Activated naive CD4-positive, alpha-beta T cell treated with anti-CD3 and anti-CD28 coated beads, Interleukin-2, amount 50 U/mL, for 24 hours (primary cell): ENCODE measurements around the gene RAB44.

ENCODE experiments used
- H3K27ac Mint-ChIP-seq: one replicate; pipeline ENCODE4 v1.8.0; 2021; ENCODE audit warnings: mild to moderate bottlenecking, mixed read lengths
- H3K27me3 Mint-ChIP-seq: one replicate; pipeline ENCODE4 v1.8.0; 2021; ENCODE audit warnings: mixed read lengths
- H3K36me3 Mint-ChIP-seq: one replicate; pipeline ENCODE4 v1.8.0; 2021; ENCODE audit warnings: mixed read lengths
- H3K4me1 Mint-ChIP-seq: one replicate; pipeline ENCODE4 v1.8.0; 2021; ENCODE audit warnings: mixed read lengths
- H3K4me3 Mint-ChIP-seq: one replicate; pipeline ENCODE4 v1.8.0; 2021; ENCODE audit warnings: mild to moderate bottlenecking, mixed read lengths
- H3K9me3 Mint-ChIP-seq: one replicate; pipeline ENCODE4 v1.8.0; 2021; ENCODE audit warnings: mixed read lengths

The RAB44 gene

GRCh38 chr6:36739947-36740817 lies 42.6 kb downstream of the RAB44 start:
- no peaks in the 10 kb centered on the region for H3K27me3 Mint-ChIP-seq
- no peak overlapping the region for H3K27ac Mint-ChIP-seq
- no peaks in the 10 kb centered on the region for H3K9me3 Mint-ChIP-seq
- peaks cover under 1% of the 10 kb centered on the region for H3K4me1 Mint-ChIP-seq
- H3K36me3 Mint-ChIP-seq, result no peaks in the 10 kb centered on the region
- no peak overlapping the region for H3K4me3 Mint-ChIP-seq

- H3K9me3 Mint-ChIP-seq, result no peaks in the 10 kb centered on the region
- H3K4me1 Mint-ChIP-seq, result no peaks in the 10 kb centered on the region
- no peak overlapping the region for H3K4me3 Mint-ChIP-seq
- H3K36me3 Mint-ChIP-seq, result no peaks in the 10 kb centered on the region
- no peak overlapping the region for H3K27ac Mint-ChIP-seq
- H3K27me3 Mint-ChIP-seq, result no peaks in the 10 kb centered on the region
Measured at GRCh38 chr6:36740818-36741179, 43.2 kb downstream of the RAB44 start.

DNA sequence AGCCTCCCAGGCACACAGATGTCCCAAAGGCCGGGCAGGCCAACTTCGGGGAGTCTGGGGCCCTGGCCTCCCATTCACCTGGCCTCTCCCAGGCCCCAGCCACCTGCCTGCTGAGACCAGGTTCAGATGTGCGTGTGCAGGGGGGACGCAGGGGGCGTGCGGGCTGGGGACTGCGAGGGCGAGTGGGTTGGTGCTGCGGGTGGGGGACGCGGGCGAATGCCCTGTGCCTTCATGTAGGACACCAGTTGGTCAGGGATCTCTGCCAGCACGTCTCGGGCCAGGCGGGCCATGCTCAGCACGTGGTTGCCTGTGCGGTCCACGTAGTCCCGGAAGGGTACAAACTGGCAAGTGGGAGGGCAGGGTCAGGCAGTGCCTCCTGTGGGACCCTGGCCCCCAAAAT lies 44.5 kb downstream of the RAB44 start:
- Mint-ChIP-seq H3K4me1 (no peaks in the 10 kb centered on the region), H3K36me3 (no peaks in the 10 kb centered on the region), H3K27ac (no peak overlapping the region), H3K27me3 (no peaks in the 10 kb centered on the region), H3K4me3 (no peak overlapping the region), H3K9me3 (no peaks in the 10 kb centered on the region)

DNA sequence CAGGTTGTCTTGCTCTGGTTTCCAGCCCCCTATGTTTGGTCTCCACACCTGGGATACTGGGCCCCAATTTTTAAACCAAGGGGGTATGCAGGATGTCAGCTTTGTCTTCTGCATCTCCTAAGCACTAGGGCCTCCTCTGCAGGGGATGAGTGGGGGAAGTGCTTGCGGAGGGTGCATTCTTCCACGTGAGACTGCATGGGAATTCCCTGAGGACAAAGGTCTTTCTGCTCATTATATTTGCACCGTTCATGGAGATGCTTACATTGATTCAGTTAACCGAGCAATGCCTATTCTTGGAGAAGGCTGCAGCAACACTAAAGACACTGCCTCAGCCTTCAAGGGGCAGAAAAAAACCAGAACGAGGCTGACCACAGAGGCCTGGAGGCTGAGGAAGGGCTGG lies 45.4 kb downstream of the RAB44 start:
- Mint-ChIP-seq H3K36me3 (no peaks in the 10 kb centered on the region), H3K4me1 (no peaks in the 10 kb centered on the region), H3K27ac (no peak overlapping the region), H3K9me3 (no peaks in the 10 kb centered on the region), H3K4me3 (no peak overlapping the region), H3K27me3 (no peaks in the 10 kb centered on the region)

DNA sequence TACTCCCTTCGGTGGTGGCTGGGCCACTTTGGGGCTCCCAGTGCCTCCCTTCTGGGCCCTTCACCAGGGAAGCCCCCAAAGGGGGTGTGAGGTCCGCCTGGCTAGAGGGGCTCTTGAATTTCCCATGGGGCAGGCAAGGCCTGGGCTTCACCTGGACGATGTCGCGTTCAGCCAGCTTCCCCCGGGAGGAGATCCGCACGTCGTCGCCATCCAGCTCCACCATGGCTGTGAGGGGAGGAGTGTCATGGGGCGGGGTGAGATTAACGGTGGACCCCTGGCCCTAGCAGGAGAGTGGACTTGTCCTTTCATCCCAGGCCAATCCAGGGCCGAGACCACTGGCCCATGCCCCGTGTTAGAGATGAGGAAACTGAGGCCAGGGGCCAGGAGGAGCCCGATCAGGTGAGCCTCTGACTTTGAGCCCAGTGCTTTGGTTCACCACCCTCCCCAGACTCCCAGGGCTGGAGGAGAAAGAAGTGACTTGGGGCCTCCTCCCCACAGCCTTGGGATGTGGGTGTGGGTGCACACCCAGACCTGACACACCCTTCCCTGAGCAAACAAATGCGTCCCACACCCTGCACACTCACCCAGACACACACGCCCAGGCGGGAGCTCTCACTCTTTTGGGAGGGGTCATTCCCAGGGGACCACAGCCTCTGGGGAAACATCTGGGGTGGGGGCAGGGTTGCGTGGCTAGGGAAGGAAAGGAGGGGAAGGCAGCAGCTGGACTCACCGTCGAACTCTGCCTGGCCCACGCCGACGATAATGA lies 46.1 kb downstream of the RAB44 start:
- H3K4me1 Mint-ChIP-seq, result no peaks in the 10 kb centered on the region
- H3K4me3 Mint-ChIP-seq, result no peak overlapping the region

DNA sequence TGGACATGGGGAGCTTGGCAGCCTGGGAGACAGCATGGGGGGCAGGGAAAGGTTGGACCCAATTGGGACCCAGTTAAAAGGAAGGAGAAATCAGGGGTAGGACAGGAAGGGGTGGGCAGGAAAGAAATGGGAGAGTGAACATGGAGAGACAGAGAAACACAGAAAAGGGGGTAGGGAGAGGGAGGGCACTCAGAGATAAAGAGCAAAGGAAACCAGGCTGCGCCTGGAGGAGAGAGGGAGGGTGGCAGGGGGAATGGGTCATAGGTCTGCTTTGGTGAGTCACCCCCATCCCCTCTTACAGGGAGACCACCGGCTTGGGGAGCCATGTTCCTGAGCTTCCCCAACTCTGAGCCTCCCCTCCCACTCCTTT lies 46.7 kb downstream of the RAB44 start:
- Mint-ChIP-seq H3K27me3 (no peaks in the 10 kb centered on the region), H3K27ac (peak overlapping the region; percentile 59), H3K36me3 (no peaks in the 10 kb centered on the region), H3K4me1 (no peaks in the 10 kb centered on the region), H3K9me3 (no peaks in the 10 kb centered on the region), H3K4me3 (no peak overlapping the region)

More for the DNA sequence above, 46.1 kb downstream of the RAB44 start:
- Mint-ChIP-seq H3K9me3 (no peaks in the 10 kb centered on the region), H3K36me3 (no peaks in the 10 kb centered on the region), H3K27me3 (no peaks in the 10 kb centered on the region), H3K27ac (no peak overlapping the region)

GRCh38 chr6:36745283-36745682 lies 47.7 kb downstream of the RAB44 start:
- no peak overlapping the region for H3K4me3 Mint-ChIP-seq
- no peaks in the 10 kb centered on the region for H3K36me3 Mint-ChIP-seq
- H3K27ac Mint-ChIP-seq, result no peak overlapping the region
- H3K9me3 Mint-ChIP-seq, result no peaks in the 10 kb centered on the region
- H3K4me1 Mint-ChIP-seq, result no peaks in the 10 kb centered on the region
- no peaks in the 10 kb centered on the region for H3K27me3 Mint-ChIP-seq

- Mint-ChIP-seq H3K27ac (no peak overlapping the region), H3K9me3 (no peaks in the 10 kb centered on the region), H3K27me3 (no peaks in the 10 kb centered on the region), H3K36me3 (no peaks in the 10 kb centered on the region), H3K4me1 (no peaks in the 10 kb centered on the region), H3K4me3 (no peak overlapping the region)
Measured at GRCh38 chr6:36745836-36746235, 48.2 kb downstream of the RAB44 start.

GRCh38 chr6:36746251-36746650 lies 48.6 kb downstream of the RAB44 start:
- Mint-ChIP-seq H3K9me3 (no peaks in the 10 kb centered on the region), H3K4me1 (no peaks in the 10 kb centered on the region), H3K36me3 (no peaks in the 10 kb centered on the region), H3K27me3 (no peaks in the 10 kb centered on the region), H3K4me3 (no peak overlapping the region), H3K27ac (no peak overlapping the region)

GRCh38 chr6:36749829-36750489 lies 52.3 kb downstream of the RAB44 start:
- no peak overlapping the region for H3K27ac Mint-ChIP-seq
- no peaks in the 10 kb centered on the region for H3K36me3 Mint-ChIP-seq
- no peaks in the 10 kb centered on the region for H3K9me3 Mint-ChIP-seq
- H3K27me3 Mint-ChIP-seq, result no peaks in the 10 kb centered on the region
- H3K4me1 Mint-ChIP-seq, result peaks cover 16% of the 10 kb centered on the region
- no peak overlapping the region for H3K4me3 Mint-ChIP-seq

DNA sequence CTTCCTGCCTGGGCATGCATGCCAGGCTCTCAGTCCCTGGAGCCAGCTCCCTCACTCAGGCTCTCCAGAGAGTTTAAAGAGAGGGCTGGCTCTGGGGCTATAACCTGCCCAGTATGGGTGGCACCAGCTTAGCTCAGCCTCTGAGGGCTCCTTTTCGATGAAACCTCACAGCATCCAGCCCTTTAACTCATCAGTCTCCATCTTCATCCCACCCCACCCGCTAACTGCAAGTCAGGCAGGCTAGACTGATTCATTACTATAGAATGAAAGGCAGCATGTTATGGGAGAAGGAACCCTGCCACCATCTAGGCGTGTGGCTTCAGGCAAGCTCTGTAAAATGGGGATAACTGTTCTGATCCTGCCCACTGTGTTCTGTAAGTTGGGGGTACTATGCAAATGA lies 53.5 kb downstream of the RAB44 start:
- Mint-ChIP-seq H3K4me3 (no peak overlapping the region), H3K27me3 (no peaks in the 10 kb centered on the region), H3K36me3 (no peaks in the 10 kb centered on the region), H3K9me3 (no peaks in the 10 kb centered on the region), H3K27ac (no peak overlapping the region), H3K4me1 (peaks cover 27% of the 10 kb centered on the region)

GRCh38 chr6:36751833-36752186 lies 54.2 kb downstream of the RAB44 start:
- H3K4me1 Mint-ChIP-seq, result peaks cover 35% of the 10 kb centered on the region
- no peaks in the 10 kb centered on the region for H3K9me3 Mint-ChIP-seq
- H3K27ac Mint-ChIP-seq, result peak overlapping the region; percentile 36
- H3K4me3 Mint-ChIP-seq, result no peak overlapping the region
- no peaks in the 10 kb centered on the region for H3K27me3 Mint-ChIP-seq
- H3K36me3 Mint-ChIP-seq, result no peaks in the 10 kb centered on the region

DNA sequence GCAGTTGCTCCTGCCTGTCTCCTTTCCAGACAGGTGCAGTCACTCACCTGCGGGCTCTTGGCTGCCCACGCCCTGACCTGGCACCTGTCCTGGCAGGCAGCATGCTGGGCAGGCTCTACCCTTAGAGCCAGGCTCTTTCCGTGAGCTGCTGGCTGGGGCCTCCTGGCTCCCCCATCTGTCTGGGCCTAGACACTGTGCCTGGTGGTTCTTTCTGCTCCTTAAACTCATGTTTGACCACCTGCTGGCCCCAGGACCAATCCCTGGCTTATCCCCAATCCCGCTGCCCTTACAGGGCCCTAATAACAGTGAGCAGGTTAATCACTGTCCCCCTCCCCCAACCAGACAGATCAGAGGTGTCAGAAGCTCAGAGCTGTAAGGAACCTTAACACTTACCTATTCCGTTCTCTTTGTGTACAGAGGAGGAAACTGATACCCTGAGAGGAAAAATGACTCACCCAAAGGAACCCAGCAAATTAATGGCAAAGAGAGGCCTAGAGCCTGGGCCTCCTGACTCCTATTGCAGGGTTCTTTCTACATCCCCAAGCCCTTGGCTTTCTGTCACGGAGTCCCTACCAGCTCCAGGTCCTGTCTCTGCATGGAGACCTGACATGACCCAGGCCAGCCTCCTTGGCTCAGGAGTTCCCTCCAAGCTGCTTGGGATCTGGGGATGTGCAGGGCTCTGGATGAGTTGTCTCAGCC lies 54.7 kb downstream of the RAB44 start:
- peaks cover 40% of the 10 kb centered on the region for H3K4me1 Mint-ChIP-seq
- H3K4me3 Mint-ChIP-seq, result no peak overlapping the region
- H3K27ac Mint-ChIP-seq, result peak overlapping the region; percentile 89
- no peaks in the 10 kb centered on the region for H3K36me3 Mint-ChIP-seq
- H3K9me3 Mint-ChIP-seq, result no peaks in the 10 kb centered on the region
- no peaks in the 10 kb centered on the region for H3K27me3 Mint-ChIP-seq

GRCh38 chr6:36752886-36753506 lies 55.4 kb downstream of the RAB44 start:
- Mint-ChIP-seq H3K27ac (no peak overlapping the region), H3K27me3 (no peaks in the 10 kb centered on the region), H3K36me3 (no peaks in the 10 kb centered on the region), H3K4me1 (peaks cover 44% of the 10 kb centered on the region), H3K4me3 (no peak overlapping the region), H3K9me3 (no peaks in the 10 kb centered on the region)

DNA sequence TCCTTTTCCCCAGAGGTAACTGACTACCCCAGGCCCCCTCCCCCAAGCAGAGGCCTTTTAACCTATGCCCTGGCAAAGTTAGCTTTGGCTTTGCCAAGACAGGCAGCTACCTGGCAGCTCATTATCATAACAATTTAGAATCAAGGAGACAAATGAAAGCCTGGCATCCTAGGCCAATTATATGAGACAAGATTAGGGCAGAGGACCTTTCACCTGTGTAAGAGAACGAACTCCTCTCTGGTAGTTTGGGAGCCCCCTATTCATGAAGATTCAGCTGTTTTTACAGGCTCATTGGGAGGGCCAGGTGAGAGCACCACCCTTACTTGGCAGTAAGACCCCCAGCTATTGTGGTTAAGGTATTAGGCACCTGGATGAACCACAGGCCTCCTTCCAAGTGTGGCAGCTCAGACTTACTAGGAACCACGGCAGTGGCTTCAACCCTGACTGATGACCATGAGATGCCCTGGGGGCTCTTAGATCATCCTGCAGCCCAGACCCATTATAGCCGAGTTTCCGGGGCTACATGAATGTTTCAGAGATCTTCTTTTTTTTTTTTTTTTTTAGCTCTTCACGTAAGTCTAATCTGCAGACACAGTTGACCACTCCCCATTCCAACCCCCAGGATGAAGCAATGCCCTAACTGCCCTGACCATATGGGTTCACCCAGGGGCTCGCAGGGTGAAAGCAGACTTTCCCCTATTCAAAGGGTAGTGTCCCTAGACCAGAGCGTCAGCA lies 56.2 kb downstream of the RAB44 start:
- H3K36me3 Mint-ChIP-seq, result no peaks in the 10 kb centered on the region
- H3K27me3 Mint-ChIP-seq, result no peaks in the 10 kb centered on the region
- H3K4me3 Mint-ChIP-seq, result no peak overlapping the region
- peak overlapping the region; percentile 72 for H3K27ac Mint-ChIP-seq
- peaks cover 44% of the 10 kb centered on the region for H3K4me1 Mint-ChIP-seq
- no peaks in the 10 kb centered on the region for H3K9me3 Mint-ChIP-seq
